Calu3 (cell line): ENCODE data around the gene ADAR. TPM values are rescaled to one million over a fixed set of nuclear protein-coding genes. Genes with fewer than 3 reads are reported as not detected.

Experiments
- BruUV-seq: library from RNA; stranded (reverse); fragments of 400-500 nt; replicated peaks from 2 replicates; lab custom pipeline; 2021; lab: Mats Ljungman, UMichigan
- CTCF ChIA-PET: fragments of 300-600 bp; sonication (Branson Sonifier 250); formaldehyde crosslinking; loops from one replicate; lab custom pipeline; 2022; ENCODE audit warnings: antibody characterized with exemption; lab: Charles Lee
- DNase-seq: peaks from one replicate; pipeline ENCODE4 v3.0.0; 2022
- H3K27ac Mint-ChIP-seq: one replicate; pipeline ENCODE4 v1.8.0; 2022; ENCODE audit warnings: mixed read lengths; ENCODE audit not compliant: unreplicated experiment
- H3K27me3 Mint-ChIP-seq: one replicate; pipeline ENCODE4 v1.8.0; 2022; ENCODE audit warnings: mixed read lengths; ENCODE audit not compliant: unreplicated experiment
- H3K36me3 Mint-ChIP-seq: one replicate; pipeline ENCODE4 v1.8.0; 2022; ENCODE audit warnings: mild to moderate bottlenecking, moderate library complexity, mixed read lengths; ENCODE audit not compliant: insufficient read depth, unreplicated experiment
- H3K4me1 Mint-ChIP-seq: one replicate; pipeline ENCODE4 v1.8.0; 2022; ENCODE audit warnings: mild to moderate bottlenecking, low read depth, mixed read lengths; ENCODE audit not compliant: unreplicated experiment
- H3K4me3 Mint-ChIP-seq: one replicate; pipeline ENCODE4 v1.8.0; 2022; ENCODE audit warnings: mild to moderate bottlenecking, low read depth, moderate library complexity, mixed read lengths; ENCODE audit not compliant: unreplicated experiment
- H3K9me3 Mint-ChIP-seq: one replicate; pipeline ENCODE4 v1.8.0; 2022; ENCODE audit warnings: low read depth, mixed read lengths; ENCODE audit not compliant: unreplicated experiment
- CTCF ChIP-seq: fragments of 200-600 bp; IDR thresholded peaks from one replicate; pipeline ENCODE4 v1.8.0; 2022; ENCODE audit warnings: antibody characterized with exemption; ENCODE audit not compliant: unreplicated experiment
- intact Hi-C: fragments of 100-400 bp; cut with micrococcal nuclease; formaldehyde crosslinking; loops from one replicate; pipeline ENCODE4 v1.10.0; 2022; ENCODE audit not compliant: unreplicated experiment
- total RNA-seq: library from RNA; stranded (reverse); gene quantifications from 2 replicates; pipeline ENCODE4 v1.2.3, GENCODE V29; 2022

ADAR gene
- total RNA-seq, 1 experiment from 2014 or later, result 298 TPM

GRCh38 chr1:154582885-154583284, 25.1 kb downstream of the ADAR start:
- BruUV-seq, result no TSS peak
- Mint-ChIP-seq H3K4me1 (no peaks in the 10 kb centered on the region), H3K4me3 (no peak overlapping the region), H3K9me3 (no peaks in the 10 kb centered on the region), H3K27ac (no peak overlapping the region), H3K27me3 (no peaks in the 10 kb centered on the region), H3K36me3 (peaks cover 69% of the 10 kb centered on the region)
- CTCF ChIA-PET, result no interaction called here
- no peak for DNase-seq
- intact Hi-C loops, result no loop called here
- no peak for TF ChIP-seq CTCF

GRCh38 chr1:154581766-154582165, 26.2 kb downstream of the ADAR start:
- no TSS peak for BruUV-seq
- peaks cover 67% of the 10 kb centered on the region for H3K36me3 Mint-ChIP-seq
- no peaks in the 10 kb centered on the region for H3K4me1 Mint-ChIP-seq
- DNase-seq, result no peak
- intact Hi-C loops, result no loop called here
- TF ChIP-seq CTCF, result no peak
- no peaks in the 10 kb centered on the region for H3K9me3 Mint-ChIP-seq
- CTCF ChIA-PET, result no interaction called here
- no peaks in the 10 kb centered on the region for H3K27me3 Mint-ChIP-seq
- H3K4me3 Mint-ChIP-seq, result no peak overlapping the region
- H3K27ac Mint-ChIP-seq, result no peak overlapping the region

- no peaks in the 10 kb centered on the region for H3K4me1 Mint-ChIP-seq
- no TSS peak for BruUV-seq
- peaks cover 22% of the 10 kb centered on the region for H3K27me3 Mint-ChIP-seq
- no peaks in the 10 kb centered on the region for H3K9me3 Mint-ChIP-seq
- intact Hi-C loops, result no loop called here
- H3K4me3 Mint-ChIP-seq, result no peak overlapping the region
- peaks cover 58% of the 10 kb centered on the region for H3K36me3 Mint-ChIP-seq
- no peak for TF ChIP-seq CTCF
- no peak overlapping the region for H3K27ac Mint-ChIP-seq
- CTCF ChIA-PET, result no interaction called here
- no peak for DNase-seq
Measured at GRCh38 chr1:154579374-154579773, 28.6 kb downstream of the ADAR start.

GRCh38 chr1:154578058-154578418, 29.9 kb downstream of the ADAR start:
- H3K27me3 Mint-ChIP-seq, result peaks cover 35% of the 10 kb centered on the region
- DNase-seq, result no peak
- TF ChIP-seq CTCF, result no peak
- BruUV-seq, result no TSS peak
- H3K36me3 Mint-ChIP-seq, result peaks cover 46% of the 10 kb centered on the region
- H3K27ac Mint-ChIP-seq, result no peak overlapping the region
- no peaks in the 10 kb centered on the region for H3K4me1 Mint-ChIP-seq
- H3K9me3 Mint-ChIP-seq, result no peaks in the 10 kb centered on the region
- intact Hi-C loops, result no loop called here
- no peak overlapping the region for H3K4me3 Mint-ChIP-seq
- CTCF ChIA-PET, result no interaction called here
